Activated T-cell treated with anti-CD3 and anti-CD28 coated beads, Interleukin-2, amount 50 U/mL, for 72 hours (primary cell): Measurements from ENCODE around the gene DAGLA. TPM values are rescaled to one million over a fixed set of nuclear protein-coding genes. Genes with fewer than 3 reads are reported as not detected.
A peak's percentile ranks its signal among the peaks of the same experiment; 100 is the strongest.

Experiments
- ATAC-seq, 2 donors: fragments of 150-1000 bp; cut with Tn5 transposase; replicated peaks in 1 of 2; 2 replicates each; pipeline ENCODE4 v1.10.0; 2021; ENCODE audit warnings: moderate library complexity in 2 of 2, mild to moderate bottlenecking in 1 of 2
- DNase-seq, 2 donors: peaks; one replicate each; pipeline ENCODE4 v3.0.0; 2021 to 2022; ENCODE audit warnings: mixed read lengths in 1 of 2
- H3K27ac Mint-ChIP-seq: one replicate; pipeline ENCODE4 v1.8.0; 2022; ENCODE audit warnings: mild to moderate bottlenecking, moderate library complexity, mixed read lengths
- H3K27me3 Mint-ChIP-seq: one replicate; pipeline ENCODE4 v1.8.0; 2022; ENCODE audit warnings: low read depth, mixed read lengths
- H3K36me3 Mint-ChIP-seq, 2 donors: one replicate each; pipeline ENCODE4 v1.8.0; 2022; ENCODE audit warnings: mixed read lengths in 2 of 2, mild to moderate bottlenecking in 1 of 2; ENCODE audit not compliant: insufficient read depth in 2 of 2
- H3K4me1 Mint-ChIP-seq: one replicate; pipeline ENCODE4 v1.8.0; 2022; ENCODE audit warnings: low read depth, mixed read lengths
- H3K4me3 Mint-ChIP-seq, 2 donors: one replicate each; pipeline ENCODE4 v1.8.0; 2022; ENCODE audit warnings: mild to moderate bottlenecking in 2 of 2, mixed read lengths in 2 of 2, moderate library complexity in 2 of 2
- H3K9me3 Mint-ChIP-seq, 2 donors: one replicate each; pipeline ENCODE4 v1.8.0; 2022; ENCODE audit warnings: mixed read lengths in 2 of 2
- total RNA-seq, 2 donors: library from RNA; stranded (reverse); gene quantifications; one replicate each; pipeline ENCODE4 v1.2.3, GENCODE V29; 2022

Gene DAGLA
- total RNA-seq, 2 donors from 2014 or later: 0.05 to 0.09 TPM

- Mint-ChIP-seq H3K4me1 (no peaks in the 10 kb centered on the region), H3K27me3 (no peaks in the 10 kb centered on the region), H3K4me3 (no peak overlapping the region), H3K9me3 (no peaks in the 10 kb centered on the region), H3K36me3 (no peaks in the 10 kb centered on the region), H3K27ac (no peak overlapping the region)
- ATAC-seq: no peak
- DNase-seq: no peak
Measured at GRCh38 chr11:61737131-61737530, 56.9 kb downstream of the DAGLA start.

DNA sequence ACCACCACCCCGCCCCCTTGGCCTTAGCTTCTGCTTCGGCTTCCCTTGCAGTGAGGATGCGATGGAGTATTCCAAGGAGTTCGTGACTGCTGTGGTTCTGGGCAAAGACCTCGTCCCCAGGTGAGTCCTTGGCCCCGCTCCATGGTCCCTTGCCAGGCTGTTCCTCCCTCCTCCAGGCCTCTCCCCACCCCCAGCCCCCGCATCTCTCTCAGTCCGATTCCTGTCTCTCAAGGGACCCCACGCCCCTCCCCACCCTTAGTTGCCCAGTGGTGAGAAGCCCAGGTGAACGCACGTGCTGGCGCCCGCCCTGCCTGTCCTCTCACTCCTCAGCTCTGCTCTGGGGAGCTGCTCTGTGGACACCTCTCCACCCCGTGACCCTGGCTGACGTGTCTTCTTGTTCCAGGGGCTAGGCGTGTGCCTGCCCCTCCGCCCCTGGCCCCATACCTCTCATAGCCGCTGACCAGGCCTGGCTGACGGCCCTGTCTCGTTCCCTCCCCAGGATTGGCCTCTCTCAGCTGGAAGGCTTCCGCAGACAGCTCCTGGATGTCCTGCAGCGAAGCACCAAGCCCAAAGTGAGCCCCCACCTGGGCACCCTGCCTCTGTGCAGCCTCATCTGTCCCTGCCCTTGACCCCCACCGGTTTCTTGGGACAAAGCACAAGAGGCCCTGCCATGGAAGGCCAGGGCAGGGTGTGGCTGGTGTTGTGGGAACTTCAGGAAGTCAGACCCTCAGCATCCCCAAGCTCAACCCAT lies 57.6 kb downstream of the DAGLA start:
- no peak for ATAC-seq
- Mint-ChIP-seq H3K27me3 (no peaks in the 10 kb centered on the region), H3K4me3 (no peak overlapping the region), H3K27ac (no peak overlapping the region), H3K4me1 (no peaks in the 10 kb centered on the region), H3K9me3 (no peaks in the 10 kb centered on the region), H3K36me3 (no peaks in the 10 kb centered on the region)
- DNase-seq: no peak

GRCh38 chr11:61738776-61739175 lies 58.6 kb downstream of the DAGLA start:
- H3K9me3 Mint-ChIP-seq: no peaks in the 10 kb centered on the region
- H3K4me3 Mint-ChIP-seq: no peak overlapping the region
- DNase-seq: no peak
- no peak overlapping the region for H3K27ac Mint-ChIP-seq
- H3K27me3 Mint-ChIP-seq: no peaks in the 10 kb centered on the region
- no peaks in the 10 kb centered on the region for H3K4me1 Mint-ChIP-seq
- ATAC-seq: no peak
- no peaks in the 10 kb centered on the region for H3K36me3 Mint-ChIP-seq

DNA sequence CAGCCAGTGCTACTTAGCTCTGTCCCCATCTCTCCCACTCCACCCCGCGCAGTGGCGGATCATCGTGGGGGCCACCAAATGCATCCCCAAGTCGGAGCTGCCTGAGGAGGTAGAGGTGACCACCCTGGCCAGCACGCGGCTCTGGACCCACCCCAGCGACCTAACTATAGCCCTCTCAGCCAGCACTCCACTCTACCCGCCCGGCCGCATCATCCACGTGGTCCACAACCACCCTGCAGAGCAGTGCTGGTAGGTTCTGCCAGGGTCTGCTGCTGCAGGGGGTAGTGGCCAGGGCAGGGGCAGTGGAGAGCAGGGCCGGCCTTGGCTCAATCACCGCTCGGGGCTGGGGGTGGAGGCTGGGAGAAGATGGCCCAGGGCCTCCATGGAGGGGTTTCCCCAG lies 59.2 kb downstream of the DAGLA start:
- ATAC-seq (no peak), DNase-seq (no peak)
- H3K27ac Mint-ChIP-seq: no peak overlapping the region
- no peaks in the 10 kb centered on the region for H3K4me1 Mint-ChIP-seq
- H3K27me3 Mint-ChIP-seq: no peaks in the 10 kb centered on the region
- no peak overlapping the region for H3K4me3 Mint-ChIP-seq
- H3K9me3 Mint-ChIP-seq: no peaks in the 10 kb centered on the region
- no peaks in the 10 kb centered on the region for H3K36me3 Mint-ChIP-seq

DNA sequence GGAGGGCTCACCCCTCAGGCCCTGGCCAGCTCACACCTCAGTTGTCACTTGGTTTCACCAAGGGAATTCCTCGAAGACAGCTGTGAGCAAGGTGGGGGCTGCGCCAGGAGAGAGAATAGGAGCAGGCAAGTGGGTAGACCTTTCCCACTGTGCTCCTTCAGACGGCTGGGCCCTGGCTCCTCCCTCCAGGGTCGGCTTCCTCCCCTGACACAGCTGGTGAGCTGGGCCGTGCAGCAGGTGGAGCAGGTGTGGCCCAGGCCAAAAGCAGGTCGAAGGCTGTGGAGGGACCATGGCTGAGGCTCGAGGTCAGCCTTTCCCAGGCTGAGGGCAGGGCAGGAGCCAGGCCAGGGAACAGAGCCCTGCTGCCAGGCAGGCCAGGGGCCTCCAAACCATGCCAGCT lies 59.8 kb downstream of the DAGLA start:
- Mint-ChIP-seq H3K9me3 (no peaks in the 10 kb centered on the region), H3K27ac (no peak overlapping the region), H3K4me1 (no peaks in the 10 kb centered on the region), H3K36me3 (no peaks in the 10 kb centered on the region), H3K4me3 (no peak overlapping the region), H3K27me3 (no peaks in the 10 kb centered on the region)
- DNase-seq: no peak
- no peak for ATAC-seq

DNA sequence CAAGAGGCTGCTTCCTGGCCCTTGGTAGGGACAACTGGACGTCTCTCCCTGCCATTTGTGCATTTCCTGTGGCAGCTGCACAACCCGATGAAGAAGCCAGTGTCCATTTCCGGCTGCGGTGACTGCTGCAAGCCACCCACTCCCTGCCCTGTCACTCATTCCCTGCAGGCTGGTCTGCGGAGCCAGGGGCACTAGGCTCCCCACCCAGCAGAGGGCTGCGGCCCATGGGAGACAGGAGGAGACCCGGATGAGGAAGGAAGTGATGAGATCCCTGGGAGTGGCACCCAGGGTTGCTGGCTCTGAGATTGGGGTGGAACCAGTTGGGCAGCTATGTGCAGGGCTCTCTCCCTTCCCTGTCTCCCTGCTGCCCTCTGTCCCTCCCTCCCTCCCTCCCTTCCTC lies 62.2 kb downstream of the DAGLA start:
- H3K27ac Mint-ChIP-seq: no peak overlapping the region
- no peak overlapping the region for H3K4me3 Mint-ChIP-seq
- H3K9me3 Mint-ChIP-seq: no peaks in the 10 kb centered on the region
- H3K36me3 Mint-ChIP-seq: no peaks in the 10 kb centered on the region
- H3K27me3 Mint-ChIP-seq: no peaks in the 10 kb centered on the region
- ATAC-seq (no peak), DNase-seq (no peak)
- no peaks in the 10 kb centered on the region for H3K4me1 Mint-ChIP-seq

- no peak overlapping the region for H3K4me3 Mint-ChIP-seq
- no peaks in the 10 kb centered on the region for H3K36me3 Mint-ChIP-seq
- no peak for ATAC-seq
- H3K27ac Mint-ChIP-seq: no peak overlapping the region
- H3K4me1 Mint-ChIP-seq: no peaks in the 10 kb centered on the region
- no peaks in the 10 kb centered on the region for H3K27me3 Mint-ChIP-seq
- no peak for DNase-seq
- H3K9me3 Mint-ChIP-seq: no peaks in the 10 kb centered on the region
Measured at GRCh38 chr11:61743486-61744095, 63.4 kb downstream of the DAGLA start.

DNA sequence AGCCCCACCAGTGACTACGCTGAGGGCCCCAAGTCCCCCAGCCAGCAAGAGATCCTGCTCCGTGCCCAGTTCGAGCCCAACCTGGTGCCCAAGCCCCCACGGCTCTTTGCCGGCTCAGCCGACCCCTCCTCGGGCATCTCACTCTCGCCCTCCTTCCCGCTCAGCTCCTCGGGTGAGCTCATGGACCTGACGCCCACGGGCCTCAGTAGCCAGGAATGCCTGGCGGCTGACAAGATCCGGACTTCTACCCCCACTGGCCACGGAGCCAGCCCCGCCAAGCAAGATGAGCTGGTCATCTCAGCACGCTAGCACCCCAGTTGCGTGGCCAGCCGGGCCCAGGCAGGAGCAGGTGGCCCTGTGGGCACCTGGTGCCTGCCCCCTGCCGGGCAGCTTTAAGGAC lies 64.0 kb downstream of the DAGLA start:
- DNase-seq (no peak), ATAC-seq (no peak)
- Mint-ChIP-seq H3K4me3 (no peak overlapping the region), H3K27me3 (peaks cover 2% of the 10 kb centered on the region), H3K9me3 (no peaks in the 10 kb centered on the region), H3K36me3 (no peaks in the 10 kb centered on the region), H3K4me1 (no peaks in the 10 kb centered on the region), H3K27ac (no peak overlapping the region)

DNA sequence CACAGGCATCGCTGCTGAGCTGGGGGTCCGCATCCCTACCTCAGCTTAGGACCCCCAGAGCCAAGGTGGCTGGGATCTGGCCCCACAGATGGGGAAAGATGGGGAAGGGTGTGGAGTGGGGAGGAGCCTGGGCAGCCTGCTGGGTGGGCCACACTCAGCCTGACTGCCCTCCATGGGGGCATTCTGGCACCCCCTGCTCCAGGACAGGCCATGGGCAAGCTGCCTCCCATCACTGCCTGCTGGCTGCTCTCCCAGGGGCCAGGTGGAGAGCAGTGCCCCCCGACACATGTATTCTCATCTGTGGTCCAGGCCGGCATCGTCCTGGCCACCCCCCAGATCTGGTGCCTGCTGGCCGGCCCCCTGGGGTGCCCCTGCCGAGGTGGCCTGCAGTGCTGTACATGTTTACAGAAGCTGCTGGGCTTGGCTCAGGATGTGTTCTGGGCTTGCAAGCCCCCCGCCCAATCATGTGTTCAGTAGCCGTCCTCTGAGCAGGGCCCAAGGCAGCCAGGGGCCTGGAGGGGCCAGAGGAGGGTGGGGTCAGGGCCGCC lies 64.5 kb downstream of the DAGLA start:
- Mint-ChIP-seq H3K4me1 (no peaks in the 10 kb centered on the region), H3K4me3 (no peak overlapping the region), H3K9me3 (no peaks in the 10 kb centered on the region), H3K36me3 (no peaks in the 10 kb centered on the region), H3K27ac (no peak overlapping the region), H3K27me3 (peaks cover 7% of the 10 kb centered on the region)
- ATAC-seq: no peak
- no peak for DNase-seq

GRCh38 chr11:61745781-61746441 lies 65.7 kb downstream of the DAGLA start:
- no peak for DNase-seq
- no peaks in the 10 kb centered on the region for H3K4me1 Mint-ChIP-seq
- peaks cover 11% of the 10 kb centered on the region for H3K27me3 Mint-ChIP-seq
- no peaks in the 10 kb centered on the region for H3K9me3 Mint-ChIP-seq
- no peak overlapping the region for H3K4me3 Mint-ChIP-seq
- no peak overlapping the region for H3K27ac Mint-ChIP-seq
- no peaks in the 10 kb centered on the region for H3K36me3 Mint-ChIP-seq
- no peak for ATAC-seq

- Mint-ChIP-seq H3K27me3 (peaks cover 17% of the 10 kb centered on the region), H3K27ac (no peak overlapping the region), H3K36me3 (no peaks in the 10 kb centered on the region), H3K9me3 (no peaks in the 10 kb centered on the region), H3K4me1 (no peaks in the 10 kb centered on the region), H3K4me3 (no peak overlapping the region)
- ATAC-seq (no peak), DNase-seq (no peak)
Measured at GRCh38 chr11:61746442-61747191, 66.4 kb downstream of the DAGLA start.

GRCh38 chr11:61747192-61747966 lies 67.2 kb downstream of the DAGLA start:
- no peaks in the 10 kb centered on the region for H3K36me3 Mint-ChIP-seq
- H3K27ac Mint-ChIP-seq: no peak overlapping the region
- no peaks in the 10 kb centered on the region for H3K9me3 Mint-ChIP-seq
- no peak overlapping the region for H3K4me3 Mint-ChIP-seq
- DNase-seq: peak; percentile 66 to 68
- H3K27me3 Mint-ChIP-seq: peaks cover 17% of the 10 kb centered on the region
- peak; percentile 64 for ATAC-seq
- H3K4me1 Mint-ChIP-seq: no peaks in the 10 kb centered on the region
